B cell (primary cell): ENCODE measurements around the gene ACTN1. TPM values are rescaled to one million over a fixed set of nuclear protein-coding genes. Genes with fewer than 3 reads are reported as not detected.

Source experiments
- ATAC-seq: fragments of 200-7000 bp; cut with Tn5 transposase; one replicate; pipeline ENCODE4 v1.10.0; 2021; ENCODE audit warnings: low read depth, mild to moderate bottlenecking, moderate number of reproducible peaks, moderate library complexity
- CTCF ChIA-PET: fragments of 350-600 bp; sonication (Branson Sonifier 250); formaldehyde crosslinking; loops from one replicate; lab custom pipeline; 2021; ENCODE audit warnings: antibody characterized with exemption, inconsistent platforms; lab: Charles Lee
- POLR2A ChIA-PET: fragments of 350-600 bp; sonication (Branson Sonifier 250); formaldehyde crosslinking; loops from one replicate; lab custom pipeline; 2021; ENCODE audit warnings: antibody characterized with exemption; lab: Charles Lee
- DNase-seq: peaks from one replicate; pipeline ENCODE4 v3.0.0; 2013
- H2AFZ ChIP-seq: 2 replicates; pipeline ENCODE4 v1.6.1; 2012; ENCODE audit warnings: mild to moderate bottlenecking, low read depth, low read length; ENCODE audit not compliant: insufficient read depth, poor library complexity, severe bottlenecking
- H3K27ac ChIP-seq, 2 donors: 1 replicate in 1 of 2; 2 replicates in 1 of 2; pipeline ENCODE4 v1.5.1; 2012 to 2013; ENCODE audit warnings: low read length in 2 of 2, mild to moderate bottlenecking in 2 of 2, moderate library complexity in 1 of 2
- H3K27me3 ChIP-seq, 4 experiments: fragments of 200-600 bp in 1 of 4; sonication (generic) in 1 of 4; replicated peaks in 1 of 4; 1 replicate in 2 of 4; 2 replicates in 2 of 4; pipeline versions ENCODE4 v1.6.1 to v1.7.0; 2013 to 2016; ENCODE audit warnings: low read length in 3 of 4, mild to moderate bottlenecking in 2 of 4, mixed read lengths in 1 of 4, moderate library complexity in 1 of 4; ENCODE audit not compliant: insufficient read depth in 4 of 4, control insufficient read depth in 3 of 4; ENCODE audit errors: control extremely low read depth in 1 of 4
- H3K36me3 ChIP-seq, 2 experiments: replicated peaks in 1 of 2; 1 replicate in 1 of 2; 2 replicates in 1 of 2; pipeline versions ENCODE4 v1.6.1 to v1.7.1; 2013; ENCODE audit warnings: low read length in 1 of 2; ENCODE audit not compliant: insufficient read depth in 2 of 2, control insufficient read depth in 1 of 2; ENCODE audit errors: control extremely low read depth in 1 of 2, extremely low read depth in 1 of 2
- H3K4me1 ChIP-seq, 2 donors: fragments of 200-600 bp in 1 of 2; sonication (generic) in 1 of 2; 1 replicate in 1 of 2; 2 replicates in 1 of 2; pipeline versions ENCODE4 v1.5.1 to v1.6.1; 2013 to 2017; ENCODE audit warnings: low read length in 2 of 2; ENCODE audit not compliant: control insufficient read depth in 2 of 2, insufficient read depth in 2 of 2
- H3K4me2 ChIP-seq: replicated peaks from 2 replicates; pipeline ENCODE3; 2012; ENCODE audit warnings: mild to moderate bottlenecking, low read depth, low read length; ENCODE audit not compliant: poor library complexity, severe bottlenecking
- H3K4me3 ChIP-seq, 5 experiments: fragments of 200-600 bp in 1 of 5; sonication (generic) in 1 of 5; 1 replicate in 3 of 5; 2 replicates in 2 of 5; pipeline versions ENCODE4 v1.5.1 to v1.7.0; 2011 to 2016; ENCODE audit warnings: low read length in 4 of 5, mild to moderate bottlenecking in 4 of 5, low read depth in 2 of 5, control low read depth in 1 of 5, moderate library complexity in 1 of 5; ENCODE audit not compliant: insufficient read depth in 1 of 5; ENCODE audit errors: control extremely low read depth in 1 of 5, extremely low read depth in 1 of 5
- H3K79me2 ChIP-seq: fragments of 200-600 bp; sonication (generic); one replicate; pipeline ENCODE4 v1.6.0; 2016; ENCODE audit warnings: low read length; ENCODE audit not compliant: control insufficient read depth, insufficient read depth
- H3K9ac ChIP-seq: fragments of 200-600 bp; sonication (generic); 2 replicates; pipeline ENCODE4 v1.6.1; 2017; ENCODE audit warnings: mild to moderate bottlenecking, low read length, moderate library complexity
- H3K9me3 ChIP-seq, 3 donors: one replicate each; pipeline versions ENCODE4 v1.6.1 to v1.7.1; 2013; ENCODE audit warnings: low read length in 2 of 3; ENCODE audit not compliant: control insufficient read depth in 2 of 3, insufficient read depth in 1 of 3; ENCODE audit errors: control extremely low read depth in 1 of 3
- H4K20me1 ChIP-seq: 2 replicates; pipeline ENCODE4 v1.6.0; 2012; ENCODE audit warnings: mild to moderate bottlenecking, low read length; ENCODE audit not compliant: insufficient read depth, control insufficient read depth, poor library complexity, severe bottlenecking
- H3K27ac Mint-ChIP-seq: one replicate; pipeline ENCODE4 v1.8.0; 2021; ENCODE audit warnings: mixed read lengths
- H3K27me3 Mint-ChIP-seq: one replicate; pipeline ENCODE4 v1.8.0; 2021; ENCODE audit warnings: mixed read lengths
- H3K4me1 Mint-ChIP-seq: one replicate; pipeline ENCODE4 v1.8.0; 2021; ENCODE audit warnings: mixed read lengths
- H3K4me3 Mint-ChIP-seq: one replicate; pipeline ENCODE4 v1.8.0; 2021; ENCODE audit warnings: mixed read lengths
- H3K9me3 Mint-ChIP-seq: one replicate; pipeline ENCODE4 v1.8.0; 2022; ENCODE audit warnings: mixed read lengths; ENCODE audit not compliant: insufficient read depth
- EZH2 ChIP-seq: IDR thresholded peaks from 2 replicates; pipeline ENCODE4 v1.6.1; 2012; ENCODE audit warnings: borderline replicate concordance, low read depth, mild to moderate bottlenecking, moderate library complexity, low read length; ENCODE audit not compliant: insufficient read depth, poor library complexity, severe bottlenecking
- WGBS: methylation state at CpG from one replicate; pipeline ENCODE4 v1.1.5; 2013; ENCODE audit warnings: missing lambda C conversion rate; ENCODE audit not compliant: insufficient coverage; 5-methylcytosine and 5-hydroxymethylcytosine counted together
- intact Hi-C: fragments of 100-400 bp; cut with micrococcal nuclease; formaldehyde crosslinking; loops from one replicate; pipeline ENCODE4 v1.10.0; 2022
- polyA plus RNA-seq: library from polyadenylated mRNA; depleted of rRNA; stranded (reverse); fragments of >200 nt; gene quantifications from 2 replicates; pipeline ENCODE4 v1.2.3, GENCODE V29; 2012
- total RNA-seq, 2 donors: library from RNA; stranded (reverse); fragments of 120-200 nt in 1 of 2; gene quantifications; 1 replicate in 1 of 2; 2 replicates in 1 of 2; pipeline versions ENCODE4 v1.2.3 to v1.2.4, GENCODE V29; 2013 to 2022
- TF ChIP-seq, protein P1 (sequence below): fragments of 200-600 bp; IDR thresholded peaks from one replicate; pipeline ENCODE4 v1.8.0; 2022; ENCODE audit warnings: antibody characterized with exemption, mild to moderate bottlenecking

Gene ACTN1
- total and polyA plus RNA-seq, 2 donors (not counting 1 experiment from before 2014, with no cell fraction given), result 0.74 to 0.89 TPM

DNA sequence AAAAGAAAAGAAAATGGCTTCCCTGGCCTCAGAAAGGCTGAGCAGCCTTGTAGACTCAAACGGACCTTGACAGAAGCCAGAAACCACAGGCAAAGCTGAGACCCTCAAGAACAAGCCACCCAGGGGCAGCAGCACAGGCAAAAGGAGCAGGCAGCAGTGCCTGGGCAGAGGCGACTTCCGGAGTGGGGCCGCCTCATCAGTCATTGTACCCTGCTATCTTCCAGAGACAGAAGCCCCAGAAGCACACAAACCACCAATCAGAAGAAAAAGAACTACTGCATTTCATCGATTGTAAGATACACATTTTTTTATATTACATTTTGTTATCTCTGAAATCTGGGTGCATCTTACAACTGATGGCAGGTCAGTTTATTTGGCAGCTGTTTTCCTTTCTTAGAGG, 128.0 kb downstream of the ACTN1 start:
- H4K20me1 ChIP-seq, result no peaks in the 10 kb centered on the region
- 83% methylated on average over 2 of the region's 5 CpGs for WGBS
- H3K9ac ChIP-seq, result no peak overlapping the region
- ChIA-PET CTCF (interaction anchor here (0.6 kb wide), 1 partner anchor 907 kb away, joined by 4 read pairs; no protein-coding TSS in a partner anchor), POLR2A (no interaction called here)
- no peaks in the 10 kb centered on the region for H3K79me2 ChIP-seq
- no peak overlapping the region for H3K27ac ChIP-seq
- Mint-ChIP-seq H3K9me3 (no peaks in the 10 kb centered on the region), H3K4me1 (no peaks in the 10 kb centered on the region), H3K27me3 (peaks cover 6% of the 10 kb centered on the region), H3K4me3 (no peak overlapping the region), H3K27ac (no peak overlapping the region)
- intact Hi-C loops, result no loop called here
- DNase-seq (no peak), ATAC-seq (no peak)
- H2AFZ ChIP-seq, result no peak overlapping the region
- TF ChIP-seq, protein P1, sequence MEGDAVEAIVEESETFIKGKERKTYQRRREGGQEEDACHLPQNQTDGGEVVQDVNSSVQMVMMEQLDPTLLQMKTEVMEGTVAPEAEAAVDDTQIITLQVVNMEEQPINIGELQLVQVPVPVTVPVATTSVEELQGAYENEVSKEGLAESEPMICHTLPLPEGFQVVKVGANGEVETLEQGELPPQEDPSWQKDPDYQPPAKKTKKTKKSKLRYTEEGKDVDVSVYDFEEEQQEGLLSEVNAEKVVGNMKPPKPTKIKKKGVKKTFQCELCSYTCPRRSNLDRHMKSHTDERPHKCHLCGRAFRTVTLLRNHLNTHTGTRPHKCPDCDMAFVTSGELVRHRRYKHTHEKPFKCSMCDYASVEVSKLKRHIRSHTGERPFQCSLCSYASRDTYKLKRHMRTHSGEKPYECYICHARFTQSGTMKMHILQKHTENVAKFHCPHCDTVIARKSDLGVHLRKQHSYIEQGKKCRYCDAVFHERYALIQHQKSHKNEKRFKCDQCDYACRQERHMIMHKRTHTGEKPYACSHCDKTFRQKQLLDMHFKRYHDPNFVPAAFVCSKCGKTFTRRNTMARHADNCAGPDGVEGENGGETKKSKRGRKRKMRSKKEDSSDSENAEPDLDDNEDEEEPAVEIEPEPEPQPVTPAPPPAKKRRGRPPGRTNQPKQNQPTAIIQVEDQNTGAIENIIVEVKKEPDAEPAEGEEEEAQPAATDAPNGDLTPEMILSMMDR, result no peak
- TF ChIP-seq EZH2, result no peak
- H3K4me1 ChIP-seq, result no peaks in the 10 kb centered on the region
- no peaks in the 10 kb centered on the region for H3K27me3 ChIP-seq
- H3K36me3 ChIP-seq, result no peaks in the 10 kb centered on the region
- no peak overlapping the region for H3K4me2 ChIP-seq
- no peak overlapping the region for H3K4me3 ChIP-seq
- peaks cover 0 to 3% (median 0%) of the 10 kb centered on the region in 3 donors for H3K9me3 ChIP-seq

DNA sequence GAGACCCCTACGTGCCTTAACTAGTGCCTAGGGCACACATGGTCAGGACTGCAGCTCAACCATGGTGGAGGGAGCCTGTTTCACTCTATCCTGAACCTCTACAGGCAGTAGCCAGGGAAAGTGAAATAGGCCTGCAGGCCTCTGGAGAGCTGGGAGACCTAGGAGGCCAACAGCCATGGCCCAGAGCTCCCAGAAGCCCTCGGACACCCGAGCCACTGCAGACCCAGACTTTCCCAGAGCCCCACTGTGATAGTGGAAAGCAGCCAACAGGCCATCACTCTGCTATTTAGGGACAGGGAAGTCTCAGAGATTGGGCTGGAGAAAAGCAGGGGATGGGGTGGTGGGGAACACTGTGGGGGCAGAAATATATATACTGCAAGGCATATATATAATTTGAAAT, 129.7 kb downstream of the ACTN1 start:
- no peak overlapping the region for H2AFZ ChIP-seq
- POLR2A ChIA-PET, result interaction anchor here (0.7 kb wide), 1 partner anchor 917 kb away, joined by 9 read pairs; no protein-coding TSS in a partner anchor

More for the DNA sequence above, 129.7 kb downstream of the ACTN1 start:
- Histone ChIP-seq H3K4me2 (no peak overlapping the region), H3K27ac (no peak overlapping the region), H3K27me3 (no peaks in the 10 kb centered on the region), H3K9ac (no peak overlapping the region), H3K9me3 (peaks cover 0 to 3% (median 0%) of the 10 kb centered on the region in 3 donors), H3K36me3 (no peaks in the 10 kb centered on the region), H3K79me2 (no peaks in the 10 kb centered on the region), H4K20me1 (no peaks in the 10 kb centered on the region), H3K4me3 (no peak overlapping the region), H3K4me1 (no peaks in the 10 kb centered on the region)
- Mint-ChIP-seq H3K27ac (no peak overlapping the region), H3K27me3 (peaks cover 6% of the 10 kb centered on the region), H3K4me3 (no peak overlapping the region), H3K4me1 (peaks cover 2% of the 10 kb centered on the region), H3K9me3 (no peaks in the 10 kb centered on the region)
- WGBS, result 94% methylated on average over 3 of the region's 3 CpGs
- intact Hi-C loops, result no loop called here
- CTCF ChIA-PET, result interaction anchor here (0.8 to 1.3 kb wide), 5 partner anchors 10 to 915 kb away, joined by 3 to 7 read pairs (median 4); no protein-coding TSS in a partner anchor
- TF ChIP-seq EZH2, result no peak
- DNase-seq (no peak), ATAC-seq (no peak)
